ENCODE data around the gene NIM1K.
"Not testable (repeated sequence)": the region's sequence is repeated elsewhere in the genome, so short reads cannot be mapped to it uniquely, and the experiment has no call there.

NIM1K gene

DNA sequence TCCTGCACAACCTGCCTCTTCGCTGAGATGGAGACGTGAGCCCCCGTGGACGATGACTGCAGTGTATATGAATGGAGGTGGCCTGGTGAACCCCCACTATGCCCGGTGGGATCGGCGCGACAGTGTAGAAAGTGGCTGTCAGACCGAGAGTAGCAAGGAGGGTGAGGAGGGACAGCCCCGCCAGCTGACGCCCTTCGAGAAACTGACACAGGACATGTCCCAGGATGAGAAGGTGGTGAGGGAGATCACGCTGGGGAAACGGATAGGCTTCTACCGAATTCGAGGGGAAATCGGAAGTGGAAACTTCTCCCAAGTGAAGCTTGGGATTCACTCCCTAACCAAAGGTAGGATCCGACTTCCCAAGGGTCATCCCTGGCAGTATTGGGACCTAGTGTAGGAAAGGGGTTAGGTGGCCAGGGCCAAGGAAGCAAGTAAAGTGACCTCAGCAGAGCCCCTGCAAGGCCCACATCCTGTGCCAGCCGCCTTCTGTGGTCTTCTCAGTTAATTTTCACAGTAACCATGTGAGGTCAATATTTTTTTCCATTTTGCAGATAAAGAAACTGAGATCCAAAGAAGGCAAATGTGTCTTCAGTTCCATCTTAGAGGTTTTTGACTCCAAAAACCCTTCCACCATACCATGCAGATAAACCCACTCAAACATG is 53.8 kb downstream of the NIM1K start:
- Histone ChIP-seq H3K36me3 (ENCODE audit: control insufficient read depth in 2 of 2, insufficient read depth in 2 of 2, low read length in 2 of 2) (peaks cover 0 to 3% of the 10 kb centered on the region in 2 donors), H3K9me3 (ENCODE audit: control insufficient read depth in 2 of 2, low read length in 2 of 2) (no peaks in the 10 kb centered on the region), H3K4me3 (ENCODE audit: low read length in 2 of 2) (no peak overlapping the region), H3K9ac (ENCODE audit: low read length in 2 of 2) (no peak overlapping the region), H3K27ac (ENCODE audit: low read length) (no peak overlapping the region), H3K4me1 (ENCODE audit: control insufficient read depth, insufficient read depth, low read length) (no peaks in the 10 kb centered on the region), H3K27me3 (ENCODE audit: control insufficient read depth in 1 of 2, insufficient read depth in 2 of 2, low read length in 2 of 2) (no peaks in the 10 kb centered on the region)

DNA sequence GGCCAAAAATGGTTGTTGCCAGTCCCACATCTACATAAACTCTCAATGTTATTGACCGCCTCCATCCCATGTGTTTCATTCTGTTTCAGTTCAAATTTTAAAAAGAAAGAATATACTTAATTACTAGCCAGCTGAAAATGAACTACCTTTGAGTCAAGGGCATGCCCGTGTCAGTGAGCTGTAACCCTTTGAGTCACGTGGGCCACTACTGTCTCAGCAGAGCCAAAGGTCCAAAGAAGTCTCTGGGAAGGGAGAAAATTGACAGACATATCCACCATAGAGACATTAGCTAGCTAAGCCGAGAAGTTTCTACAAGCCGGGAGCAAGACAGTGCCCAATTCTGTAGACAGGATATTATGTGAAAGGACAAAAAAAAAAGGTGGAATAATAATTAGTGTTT is 59.7 kb downstream of the NIM1K start:
- Histone ChIP-seq H3K27ac (ENCODE audit: low read length) (no peak overlapping the region), H3K27me3 (ENCODE audit: control insufficient read depth in 1 of 2, insufficient read depth in 2 of 2, low read length in 2 of 2) (no peaks in the 10 kb centered on the region), H3K9ac (ENCODE audit: low read length in 2 of 2) (no peak overlapping the region), H3K4me3 (ENCODE audit: low read length in 2 of 2) (no peak overlapping the region), H3K36me3 (ENCODE audit: control insufficient read depth in 2 of 2, insufficient read depth in 2 of 2, low read length in 2 of 2) (no peaks in the 10 kb centered on the region), H3K9me3 (ENCODE audit: control insufficient read depth in 2 of 2, low read length in 2 of 2) (no peaks in the 10 kb centered on the region), H3K4me1 (ENCODE audit: control insufficient read depth, insufficient read depth, low read length) (no peaks in the 10 kb centered on the region)

DNA sequence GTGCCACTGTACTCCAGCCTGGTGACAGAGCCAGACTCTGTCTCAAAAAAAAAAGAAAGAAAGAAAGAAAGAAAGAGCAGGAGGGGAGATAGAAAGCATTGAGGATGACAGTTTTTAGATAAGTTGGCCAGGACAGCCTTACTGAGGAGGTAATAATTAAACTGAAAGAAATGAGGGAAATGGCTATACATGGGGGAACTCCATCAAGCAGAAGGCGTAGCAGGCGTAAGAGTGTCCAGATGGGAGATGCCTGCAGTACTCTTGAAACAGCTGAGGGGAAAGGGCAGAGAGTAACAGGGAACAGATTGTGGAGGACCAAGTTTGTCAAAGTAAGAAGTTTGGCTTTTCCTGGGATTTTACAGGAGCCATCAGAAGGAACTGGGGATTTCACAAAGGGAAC is 63.7 kb downstream of the NIM1K start:
- Histone ChIP-seq H3K27me3 (ENCODE audit: control insufficient read depth in 1 of 2, insufficient read depth in 2 of 2, low read length in 2 of 2) (no peaks in the 10 kb centered on the region), H3K27ac (ENCODE audit: low read length) (no peak overlapping the region), H3K9me3 (ENCODE audit: control insufficient read depth in 2 of 2, low read length in 2 of 2) (no peaks in the 10 kb centered on the region), H3K4me1 (ENCODE audit: control insufficient read depth, insufficient read depth, low read length) (no peaks in the 10 kb centered on the region), H3K4me3 (ENCODE audit: low read length in 2 of 2) (no peak overlapping the region), H3K36me3 (ENCODE audit: control insufficient read depth in 2 of 2, insufficient read depth in 2 of 2, low read length in 2 of 2) (no peaks in the 10 kb centered on the region), H3K9ac (ENCODE audit: low read length in 2 of 2) (no peak overlapping the region)

DNA sequence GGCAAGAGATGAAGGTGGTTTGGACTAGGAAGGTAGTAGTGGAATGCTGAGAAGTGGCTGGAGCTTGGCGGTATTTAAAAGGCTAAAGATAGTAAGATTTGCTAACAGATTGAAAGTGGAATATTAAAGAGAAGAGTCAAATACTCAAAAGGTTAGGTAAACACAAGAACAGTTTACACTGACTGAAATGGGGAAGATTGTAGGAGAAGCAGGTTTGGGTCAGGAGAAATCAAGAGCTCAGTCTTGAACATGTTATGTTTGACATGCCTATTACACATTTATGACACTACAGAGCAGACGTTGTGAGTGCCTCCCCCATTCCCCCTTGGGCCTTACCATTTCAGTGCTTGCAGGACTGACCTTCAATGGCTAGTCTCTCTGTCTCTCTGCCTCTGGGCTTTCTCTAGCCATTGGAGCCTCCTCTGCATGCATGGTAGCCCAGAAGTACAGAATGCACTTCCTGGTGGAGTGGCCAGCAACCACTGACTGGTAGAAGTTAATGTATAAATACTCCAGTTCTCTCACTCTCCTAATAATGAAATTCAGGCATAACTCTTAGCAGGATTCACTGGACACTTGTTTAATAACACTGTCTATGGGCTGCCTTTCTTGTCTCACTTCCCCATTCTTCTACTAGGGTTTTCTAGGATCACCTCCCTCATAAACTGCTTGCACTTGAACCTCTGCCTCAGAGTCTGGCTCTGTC is 64.4 kb downstream of the NIM1K start:
- H3K9me3 ChIP-seq (ENCODE audit: control insufficient read depth in 2 of 2, low read length in 2 of 2), result no peaks in the 10 kb centered on the region
- H3K27ac ChIP-seq (ENCODE audit: low read length), result no peak overlapping the region
- no peak overlapping the region for H3K4me3 ChIP-seq (ENCODE audit: low read length in 2 of 2)
- no peaks in the 10 kb centered on the region for H3K36me3 ChIP-seq (ENCODE audit: control insufficient read depth in 2 of 2, insufficient read depth in 2 of 2, low read length in 2 of 2)
- H3K27me3 ChIP-seq (ENCODE audit: control insufficient read depth in 1 of 2, insufficient read depth in 2 of 2, low read length in 2 of 2), result no peaks in the 10 kb centered on the region
- no peak overlapping the region for H3K9ac ChIP-seq (ENCODE audit: low read length in 2 of 2)
- no peaks in the 10 kb centered on the region for H3K4me1 ChIP-seq (ENCODE audit: control insufficient read depth, insufficient read depth, low read length)

DNA sequence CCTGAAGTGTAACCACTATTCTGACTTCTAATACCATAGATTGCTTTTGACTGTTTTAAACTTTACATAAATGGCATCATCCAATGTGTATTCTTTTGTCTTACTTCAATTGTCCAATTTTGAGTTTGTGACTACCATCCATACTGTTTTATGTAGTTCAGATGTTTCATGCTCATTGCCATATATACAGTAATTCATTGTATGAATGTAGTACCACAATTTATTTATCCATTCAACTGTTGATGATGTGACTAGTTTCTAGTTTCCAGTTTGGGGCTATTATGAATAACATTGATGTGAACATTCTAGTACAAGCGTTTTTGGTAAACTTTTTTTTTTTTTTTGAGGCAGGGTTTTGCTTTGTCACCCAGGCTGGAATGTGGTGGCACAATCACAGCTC is 66.1 kb downstream of the NIM1K start:
- H3K36me3 ChIP-seq (ENCODE audit: control insufficient read depth in 2 of 2, insufficient read depth in 2 of 2, low read length in 2 of 2), result no peaks in the 10 kb centered on the region
- H3K9me3 ChIP-seq (ENCODE audit: control insufficient read depth in 2 of 2, low read length in 2 of 2), result no peaks in the 10 kb centered on the region
- H3K27ac ChIP-seq (ENCODE audit: low read length), result no peak overlapping the region
- no peaks in the 10 kb centered on the region for H3K27me3 ChIP-seq (ENCODE audit: control insufficient read depth in 1 of 2, insufficient read depth in 2 of 2, low read length in 2 of 2)
- no peak overlapping the region for H3K4me3 ChIP-seq (ENCODE audit: low read length in 2 of 2)
- H3K4me1 ChIP-seq (ENCODE audit: control insufficient read depth, insufficient read depth, low read length), result no peaks in the 10 kb centered on the region
- H3K9ac ChIP-seq (ENCODE audit: low read length in 2 of 2), result no peak overlapping the region

DNA sequence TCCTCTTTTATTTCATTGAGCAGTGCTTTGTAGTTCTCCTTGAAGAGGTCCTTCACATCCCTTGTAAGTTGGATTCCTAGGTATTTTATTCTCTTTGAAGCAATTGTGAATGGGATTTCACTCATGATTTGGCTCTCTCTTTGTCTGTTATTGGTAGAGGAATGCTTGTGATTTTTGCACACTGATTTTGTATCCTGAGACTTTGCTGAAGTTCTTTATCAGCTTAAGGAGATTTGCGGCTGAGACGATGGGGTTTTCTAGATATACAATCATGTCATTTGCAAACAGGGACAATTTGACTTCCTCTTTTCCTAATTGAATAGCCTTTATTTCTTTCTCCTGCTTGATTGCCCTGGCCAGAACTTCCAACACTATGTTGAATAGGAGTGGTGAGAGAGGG is 70.2 kb downstream of the NIM1K start:
- not testable (repeated sequence) for H3K27ac ChIP-seq (ENCODE audit: low read length); H3K36me3 ChIP-seq (ENCODE audit: control insufficient read depth in 2 of 2, insufficient read depth in 2 of 2, low read length in 2 of 2); H3K27me3 ChIP-seq (ENCODE audit: control insufficient read depth in 1 of 2, insufficient read depth in 2 of 2, low read length in 2 of 2); H3K4me3 ChIP-seq (ENCODE audit: low read length in 2 of 2); H3K4me1 ChIP-seq (ENCODE audit: control insufficient read depth, insufficient read depth, low read length); H3K9ac ChIP-seq (ENCODE audit: low read length in 2 of 2); H3K9me3 ChIP-seq (ENCODE audit: control insufficient read depth in 2 of 2, low read length in 2 of 2)

DNA sequence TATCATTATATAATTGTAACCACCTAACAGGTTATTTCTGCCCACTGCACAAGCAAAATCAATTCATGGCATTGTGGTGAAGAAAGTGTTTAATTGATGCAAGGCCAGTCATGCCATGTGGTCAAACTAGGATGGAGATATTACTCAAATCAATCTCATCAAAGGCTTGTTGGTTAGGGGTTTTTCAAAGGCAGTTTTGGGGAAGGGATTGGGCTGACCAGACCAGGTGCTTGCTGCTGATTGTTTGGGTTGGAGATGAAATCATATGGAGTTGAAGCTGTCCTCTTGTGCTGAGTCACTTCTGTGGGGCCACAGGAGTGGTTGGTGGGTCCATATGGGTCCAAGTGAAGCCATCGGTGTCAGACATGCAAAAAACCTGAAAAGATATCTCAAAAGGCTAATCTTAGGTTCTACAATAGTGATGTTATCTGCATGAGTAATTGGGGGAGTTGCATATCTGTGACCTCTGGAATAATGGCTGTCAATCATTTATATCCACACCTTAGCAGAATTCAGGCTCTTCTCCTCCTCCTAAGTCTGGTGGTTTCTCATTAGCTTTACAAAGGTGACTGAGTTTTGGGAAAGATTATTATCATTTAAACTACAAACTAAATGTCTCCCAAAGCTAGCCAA is 76.3 kb downstream of the NIM1K start:
- Histone ChIP-seq H3K4me1 (ENCODE audit: control insufficient read depth, insufficient read depth, low read length) (no peaks in the 10 kb centered on the region), H3K4me3 (ENCODE audit: low read length in 2 of 2) (no peak overlapping the region), H3K27ac (ENCODE audit: low read length) (no peak overlapping the region), H3K9ac (ENCODE audit: low read length in 2 of 2) (no peak overlapping the region), H3K36me3 (ENCODE audit: control insufficient read depth in 2 of 2, insufficient read depth in 2 of 2, low read length in 2 of 2) (no peaks in the 10 kb centered on the region), H3K9me3 (ENCODE audit: control insufficient read depth in 2 of 2, low read length in 2 of 2) (peaks cover 0 to 4% of the 10 kb centered on the region in 2 donors), H3K27me3 (ENCODE audit: control insufficient read depth in 1 of 2, insufficient read depth in 2 of 2, low read length in 2 of 2) (no peaks in the 10 kb centered on the region)

DNA sequence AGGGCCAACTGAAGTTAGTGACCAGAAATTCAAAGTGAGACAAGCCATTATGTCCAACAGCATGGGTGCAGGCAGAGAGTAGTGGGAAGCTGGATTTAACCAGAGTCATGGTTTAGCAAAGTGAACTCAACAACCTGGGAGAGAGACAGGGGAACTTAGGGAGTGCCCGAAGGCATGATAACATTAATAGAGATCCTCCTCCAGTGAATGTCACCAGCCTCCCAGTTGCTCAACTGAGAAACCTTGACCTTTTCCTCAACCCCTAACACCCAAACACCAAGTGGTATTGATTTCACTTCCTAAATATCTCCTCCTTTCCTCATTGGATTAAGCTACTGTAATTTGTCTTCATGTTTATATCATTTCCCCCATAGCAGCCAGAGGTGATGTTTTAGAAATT is 78.6 kb downstream of the NIM1K start:
- H3K4me3 ChIP-seq (ENCODE audit: low read length in 2 of 2), result no peak overlapping the region
- no peak overlapping the region for H3K9ac ChIP-seq (ENCODE audit: low read length in 2 of 2)
- H3K9me3 ChIP-seq (ENCODE audit: control insufficient read depth in 2 of 2, low read length in 2 of 2), result peaks cover 0 to 4% of the 10 kb centered on the region in 2 donors
- no peak overlapping the region for H3K27ac ChIP-seq (ENCODE audit: low read length)
- no peaks in the 10 kb centered on the region for H3K36me3 ChIP-seq (ENCODE audit: control insufficient read depth in 2 of 2, insufficient read depth in 2 of 2, low read length in 2 of 2)
- no peaks in the 10 kb centered on the region for H3K27me3 ChIP-seq (ENCODE audit: control insufficient read depth in 1 of 2, insufficient read depth in 2 of 2, low read length in 2 of 2)
- no peaks in the 10 kb centered on the region for H3K4me1 ChIP-seq (ENCODE audit: control insufficient read depth, insufficient read depth, low read length)

DNA sequence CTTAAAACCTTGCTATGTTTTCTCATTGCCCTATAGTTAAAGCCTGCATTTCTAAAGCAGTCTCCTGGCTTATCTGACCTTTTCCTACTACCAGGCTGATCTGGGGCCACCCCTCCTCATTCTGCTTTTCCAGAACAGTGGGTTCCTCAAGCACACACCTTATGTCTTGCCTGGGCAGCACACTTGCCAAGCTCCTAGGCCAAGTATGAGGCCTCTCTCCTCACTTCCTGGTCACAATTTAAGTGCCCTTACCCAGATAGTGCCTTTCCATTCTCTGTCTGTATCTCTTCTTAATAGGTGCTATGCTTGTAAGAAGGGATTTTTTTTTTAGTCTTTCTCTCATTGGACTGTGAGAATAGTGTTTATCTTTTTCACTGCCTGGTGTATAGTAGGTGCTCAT is 81.5 kb downstream of the NIM1K start:
- peaks cover 0 to 2% of the 10 kb centered on the region in 2 donors for H3K36me3 ChIP-seq (ENCODE audit: control insufficient read depth in 2 of 2, insufficient read depth in 2 of 2, low read length in 2 of 2)
- H3K9me3 ChIP-seq (ENCODE audit: control insufficient read depth in 2 of 2, low read length in 2 of 2), result no peaks in the 10 kb centered on the region
- no peak overlapping the region for H3K9ac ChIP-seq (ENCODE audit: low read length in 2 of 2)
- H3K27me3 ChIP-seq (ENCODE audit: control insufficient read depth in 1 of 2, insufficient read depth in 2 of 2, low read length in 2 of 2), result no peaks in the 10 kb centered on the region
- H3K27ac ChIP-seq (ENCODE audit: low read length), result no peak overlapping the region
- no peak overlapping the region for H3K4me3 ChIP-seq (ENCODE audit: low read length in 2 of 2)
- no peaks in the 10 kb centered on the region for H3K4me1 ChIP-seq (ENCODE audit: control insufficient read depth, insufficient read depth, low read length)

DNA sequence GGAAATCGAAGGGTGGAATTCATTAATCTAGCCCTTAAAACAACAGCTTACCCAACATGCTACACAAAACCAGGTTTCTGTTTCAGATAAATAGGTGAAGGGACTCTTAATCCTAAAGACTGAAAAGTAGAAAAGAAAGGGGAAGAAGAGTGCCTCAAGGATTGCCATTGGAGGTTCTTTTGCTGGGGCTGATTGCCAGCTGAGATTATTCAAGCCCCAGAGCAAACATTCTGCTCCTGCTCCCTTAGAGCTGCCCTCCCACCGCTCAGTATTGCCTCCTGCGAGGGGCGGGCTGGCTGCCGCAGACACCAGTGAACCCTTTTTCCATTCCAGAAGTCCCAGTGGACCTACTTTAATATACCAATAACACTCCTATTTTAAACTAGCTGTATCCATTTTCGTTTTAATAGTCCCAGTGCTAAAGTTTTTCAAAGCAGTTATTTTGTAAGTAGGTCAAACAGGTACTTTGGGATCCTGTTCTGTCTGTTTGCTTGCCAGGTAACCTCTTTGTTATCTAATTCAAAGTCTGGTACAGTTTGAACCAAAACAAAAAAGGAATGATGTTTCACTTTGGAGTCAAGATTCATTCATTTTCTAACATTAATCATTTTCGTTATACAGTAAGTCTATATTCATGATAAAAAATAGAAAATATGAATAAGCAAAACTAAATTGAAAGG is 82.5 kb downstream of the NIM1K start:
- no peaks in the 10 kb centered on the region for H3K27me3 ChIP-seq (ENCODE audit: control insufficient read depth in 1 of 2, insufficient read depth in 2 of 2, low read length in 2 of 2)
- H3K36me3 ChIP-seq (ENCODE audit: control insufficient read depth in 2 of 2, insufficient read depth in 2 of 2, low read length in 2 of 2), result peaks cover 0 to 2% of the 10 kb centered on the region in 2 donors
- no peak overlapping the region for H3K9ac ChIP-seq (ENCODE audit: low read length in 2 of 2)
- H3K27ac ChIP-seq (ENCODE audit: low read length), result no peak overlapping the region
- no peaks in the 10 kb centered on the region for H3K4me1 ChIP-seq (ENCODE audit: control insufficient read depth, insufficient read depth, low read length)
- H3K4me3 ChIP-seq (ENCODE audit: low read length in 2 of 2), result no peak overlapping the region
- no peaks in the 10 kb centered on the region for H3K9me3 ChIP-seq (ENCODE audit: control insufficient read depth in 2 of 2, low read length in 2 of 2)
